Measurements from ENCODE around the gene DNAH8. TPM values are rescaled to one million over a fixed set of nuclear protein-coding genes. Genes with fewer than 3 reads are reported as not detected.

DNAH8 gene
- total RNA-seq, 4 donors from 2014 or later = not detected

DNA sequence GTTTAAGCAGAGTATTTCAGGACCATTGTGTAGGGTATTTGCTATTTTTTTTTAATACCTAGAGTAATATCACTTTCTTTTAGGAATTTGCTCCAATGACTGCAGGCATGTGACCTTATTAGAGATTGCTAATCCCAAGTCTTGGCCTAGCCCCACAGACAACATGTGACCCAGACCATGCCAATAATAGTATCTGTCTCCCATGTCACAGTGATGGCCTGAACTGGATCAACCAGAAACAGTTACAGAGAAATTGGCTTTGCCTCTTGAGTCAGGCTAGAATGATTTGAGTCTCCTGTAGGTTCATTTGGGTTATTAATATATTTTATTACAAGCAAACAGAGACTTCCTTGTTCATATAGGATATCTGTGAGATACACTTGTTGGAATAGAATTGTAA is 116.8 kb downstream of the DNAH8 start:
- ATAC-seq (ENCODE audit: low FRiP score) (no peak), DNase-seq (ENCODE audit: low spot score) (no peak)
- no peak for TF ChIP-seq CTCF (IDR thresholded peaks at IDR 0.05)

GRCh38 chr6:38833320-38833719 is 118.2 kb downstream of the DNAH8 start:
- TF ChIP-seq CTCF (IDR thresholded peaks at IDR 0.05) = no peak
- DNase-seq (ENCODE audit: low spot score) (no peak), ATAC-seq (ENCODE audit: low FRiP score) (no peak)

- no peak for TF ChIP-seq CTCF (IDR thresholded peaks at IDR 0.05)
- no peak for DNase-seq (ENCODE audit: low spot score)
- ATAC-seq (ENCODE audit: low FRiP score) = no peak
Observed at GRCh38 chr6:38836585-38836984, 121.5 kb downstream of the DNAH8 start.

GRCh38 chr6:38837101-38837500 is 122.0 kb downstream of the DNAH8 start:
- no peak for TF ChIP-seq CTCF (IDR thresholded peaks at IDR 0.05)
- ATAC-seq (ENCODE audit: low FRiP score) (no peak), DNase-seq (ENCODE audit: low spot score) (no peak)

DNA sequence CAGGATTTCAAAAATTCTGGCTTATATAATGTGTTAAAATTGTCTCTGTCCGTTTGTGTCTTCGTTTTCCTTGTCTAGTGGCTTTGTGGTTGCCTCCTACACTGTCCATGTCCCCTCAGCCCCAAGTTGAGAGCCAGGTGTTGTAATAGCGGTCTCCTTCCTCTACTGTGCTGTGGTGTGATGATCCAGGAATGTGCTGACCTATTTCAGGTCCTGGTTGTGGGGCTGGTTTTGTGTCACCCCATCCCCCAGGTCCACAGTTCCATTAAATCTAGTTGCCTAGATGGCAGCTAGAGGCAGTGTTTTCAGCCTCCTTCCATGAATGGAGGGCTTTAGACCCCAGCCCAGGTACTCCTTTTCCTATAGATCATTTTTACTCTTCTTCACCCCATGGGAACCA is 128.7 kb downstream of the DNAH8 start:
- no peak for ATAC-seq (ENCODE audit: low FRiP score)
- TF ChIP-seq CTCF (IDR thresholded peaks at IDR 0.05) = no peak
- DNase-seq (ENCODE audit: low spot score) = no peak

DNA sequence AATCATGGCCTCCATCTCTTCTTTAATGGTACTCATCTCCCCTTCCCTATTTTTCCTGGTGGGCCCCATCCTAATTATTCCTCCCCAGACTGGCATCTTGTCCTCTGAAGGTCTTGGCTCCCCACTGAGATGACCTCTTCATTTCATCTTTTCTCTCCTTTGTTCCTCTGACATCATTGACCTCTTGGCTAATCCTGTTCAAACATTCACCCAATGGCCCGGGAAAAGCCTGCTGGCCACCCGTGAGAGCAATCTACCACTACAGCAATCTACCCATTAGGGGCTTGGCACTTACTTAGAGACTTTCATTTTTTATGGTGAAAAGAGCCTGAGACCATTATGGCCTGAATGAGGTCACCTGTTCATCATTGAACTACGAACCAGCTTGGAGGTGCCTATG is 130.8 kb downstream of the DNAH8 start:
- no peak for TF ChIP-seq CTCF (IDR thresholded peaks at IDR 0.05)
- no peak for DNase-seq (ENCODE audit: low spot score)
- ATAC-seq (ENCODE audit: low FRiP score) = no peak

GRCh38 chr6:38846361-38846760 is 131.2 kb downstream of the DNAH8 start:
- no peak for TF ChIP-seq CTCF (IDR thresholded peaks at IDR 0.05)
- ATAC-seq (ENCODE audit: low FRiP score) = no peak

More at GRCh38 chr6:38846361-38846760, 131.2 kb downstream of the DNAH8 start:
- DNase-seq (ENCODE audit: low spot score) = no peak

Measured in omental fat pad (tissue), 4 donors.